Esophagus muscularis mucosa (tissue), 4 donors: ENCODE results near the gene PDIA6. TPM values are rescaled to one million over a fixed set of nuclear protein-coding genes. Genes with fewer than 3 reads are reported as not detected.

Experiments used
- DNase-seq: peaks from one replicate; pipeline ENCODE4 v3.0.0-alpha.2; 2017; ENCODE audit errors: extremely low spot score
- H3K27ac ChIP-seq, 4 donors: fragments of 200-600 bp; sonication (generic); replicated peaks in 1 of 4; 1 replicate in 3 of 4; 2 replicates in 1 of 4; pipeline ENCODE4 v1.5.1; 2016 to 2019; ENCODE audit warnings: mild to moderate bottlenecking in 1 of 4
- H3K27me3 ChIP-seq, 4 donors: fragments of 200-600 bp; sonication (generic); one replicate each; pipeline versions ENCODE4 v1.5.1 to v1.6.0; 2016 to 2019
- H3K36me3 ChIP-seq, 4 donors: fragments of 200-600 bp; sonication (generic); one replicate each; pipeline ENCODE4 v1.5.1; 2016 to 2019
- H3K4me1 ChIP-seq, 4 donors: fragments of 200-600 bp; sonication (generic); one replicate each; pipeline ENCODE4 v1.5.1; 2016 to 2019
- H3K4me3 ChIP-seq, 4 donors: fragments of 200-600 bp; sonication (generic); 1 replicate in 2 of 4; 2 replicates in 2 of 4; pipeline ENCODE4 v1.5.1; 2016 to 2019; ENCODE audit warnings: mild to moderate bottlenecking in 4 of 4, moderate library complexity in 1 of 4
- H3K9me3 ChIP-seq, 4 donors: fragments of 200-600 bp; sonication (generic); 1 replicate in 3 of 4; 2 replicates in 1 of 4; pipeline ENCODE4 v1.5.1; 2016 to 2019
- CTCF ChIP-seq, 3 experiments: fragments of 200-600 bp in 2 of 3; fragments of 450-650 bp in 1 of 3; sonication (generic) in 2 of 3; IDR thresholded peaks; one replicate each; pipeline ENCODE4 v1.5.1; 2017 to 2019; ENCODE audit warnings: antibody characterized with exemption in 3 of 3, mild to moderate bottlenecking in 2 of 3, moderate library complexity in 1 of 3
- EP300 ChIP-seq: sonication (generic); formaldehyde crosslinking; IDR thresholded peaks from one replicate; pipeline ENCODE4 v1.6.1; 2017; ENCODE audit warnings: antibody characterized with exemption
- POLR2A ChIP-seq: fragments of 450-650 bp; IDR thresholded peaks from one replicate; pipeline ENCODE4 v1.6.1; 2017; ENCODE audit warnings: antibody characterized with exemption, moderate library complexity, mild to moderate bottlenecking, low read depth
- POLR2AphosphoS5 ChIP-seq, 2 donors: sonication (generic); formaldehyde crosslinking; IDR thresholded peaks; one replicate each; pipeline ENCODE4 v1.6.1; 2017; ENCODE audit warnings: antibody characterized with exemption in 2 of 2
- whole genome bisulfite sequencing: methylation state at CpG from one replicate; pipeline ENCODE4 v1.1.5; 2018; 5-methylcytosine and 5-hydroxymethylcytosine counted together
- intact Hi-C: fragments of 100-400 bp; cut with DNase I; formaldehyde crosslinking; loops from one replicate; pipeline ENCODE4 v1.15.1; 2023
- total RNA-seq, 4 donors: library from RNA; depleted of rRNA; stranded (reverse); fragments of >200 nt; gene quantifications; one replicate each; pipeline versions ENCODE4 v1.1.0 to v1.2.1, GENCODE V29; 2016

The PDIA6 gene
- total RNA-seq, 4 donors from 2014 or later = 64.8 to 99.7 (median 85.3) TPM

- Histone ChIP-seq H3K4me3 (no peak overlapping the region), H3K36me3 (no peaks in the 10 kb centered on the region), H3K27me3 (peaks cover 0 to 56% (median 0%) of the 10 kb centered on the region in 4 donors), H3K9me3 (no peaks in the 10 kb centered on the region), H3K4me1 (peaks cover 7 to 17% (median 15%) of the 10 kb centered on the region in 4 donors), H3K27ac (no peak overlapping the region)
- TF ChIP-seq POLR2AphosphoS5 (IDR thresholded peaks at IDR 0.05) (no peak), EP300 (no peak)
- intact Hi-C loops = no loop called here
- DNase-seq = no peak
- 86% methylated on average over 7 of the region's 8 CpGs for WGBS
Measured at GRCh38 chr2:10834068-10834655, 21.6 kb upstream of the PDIA6 start.

DNA sequence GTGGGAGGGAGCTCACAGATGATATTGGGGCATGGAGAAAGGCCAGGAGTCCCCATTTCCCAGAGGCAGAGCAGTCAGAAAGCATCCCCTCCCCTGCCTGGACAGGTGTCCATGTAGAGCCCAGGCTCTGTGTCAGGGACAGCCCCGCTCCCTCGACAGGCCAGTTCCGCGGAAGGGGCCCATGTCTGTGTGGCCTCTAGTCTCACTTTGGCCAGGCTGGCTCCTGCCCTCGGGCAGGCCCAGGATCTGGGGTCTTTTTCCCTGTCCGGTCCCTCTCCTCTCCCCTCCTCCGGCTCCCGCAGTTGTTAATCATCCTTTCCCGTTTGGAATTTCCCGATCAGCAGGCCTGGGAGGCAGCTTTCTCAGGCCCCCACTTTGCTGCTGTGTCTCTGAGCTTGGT is 20.4 kb upstream of the PDIA6 start:
- TF ChIP-seq POLR2A = no peak
- peaks cover 7 to 17% (median 15%) of the 10 kb centered on the region in 4 donors for H3K4me1 ChIP-seq
- no peak overlapping the region for H3K27ac ChIP-seq
- H3K9me3 ChIP-seq = no peaks in the 10 kb centered on the region
- intact Hi-C loops = loop anchor here (2.0 kb wide), 1 partner anchor 292 kb away; no protein-coding TSS in a partner anchor
- no peak overlapping the region for H3K4me3 ChIP-seq
- H3K36me3 ChIP-seq = no peaks in the 10 kb centered on the region
- no peak for DNase-seq
- 84% methylated on average over 10 of the region's 10 CpGs for WGBS
- H3K27me3 ChIP-seq = peaks cover 0 to 61% (median 0%) of the 10 kb centered on the region in 4 donors

- Histone ChIP-seq H3K4me3 (no peak overlapping the region), H3K27ac (no peak overlapping the region), H3K36me3 (no peaks in the 10 kb centered on the region), H3K4me1 (peaks cover 7 to 17% (median 15%) of the 10 kb centered on the region in 4 donors), H3K9me3 (no peaks in the 10 kb centered on the region), H3K27me3 (peaks cover 0 to 68% (median 0%) of the 10 kb centered on the region in 4 donors)
- intact Hi-C loops = loop anchor here (2.0 kb wide), 1 partner anchor 292 kb away; no protein-coding TSS in a partner anchor
- 16% methylated on average over 18 of the region's 30 CpGs for WGBS
- DNase-seq = no peak
- TF ChIP-seq CTCF (IDR thresholded peaks at IDR 0.05) (peak; percentile 93 to 99 (median 93)), EP300 (no peak), POLR2AphosphoS5 (IDR thresholded peaks at IDR 0.05) (peak in 1 of 2 donors; percentile 31)
Measured at GRCh38 chr2:10832203-10832936, 19.8 kb upstream of the PDIA6 start.

- intact Hi-C loops = no loop called here
- H3K27ac ChIP-seq = no peak overlapping the region
- no peaks in the 10 kb centered on the region for H3K9me3 ChIP-seq
Measured at GRCh38 chr2:10831400-10831985, 18.9 kb upstream of the PDIA6 start.

DNA sequence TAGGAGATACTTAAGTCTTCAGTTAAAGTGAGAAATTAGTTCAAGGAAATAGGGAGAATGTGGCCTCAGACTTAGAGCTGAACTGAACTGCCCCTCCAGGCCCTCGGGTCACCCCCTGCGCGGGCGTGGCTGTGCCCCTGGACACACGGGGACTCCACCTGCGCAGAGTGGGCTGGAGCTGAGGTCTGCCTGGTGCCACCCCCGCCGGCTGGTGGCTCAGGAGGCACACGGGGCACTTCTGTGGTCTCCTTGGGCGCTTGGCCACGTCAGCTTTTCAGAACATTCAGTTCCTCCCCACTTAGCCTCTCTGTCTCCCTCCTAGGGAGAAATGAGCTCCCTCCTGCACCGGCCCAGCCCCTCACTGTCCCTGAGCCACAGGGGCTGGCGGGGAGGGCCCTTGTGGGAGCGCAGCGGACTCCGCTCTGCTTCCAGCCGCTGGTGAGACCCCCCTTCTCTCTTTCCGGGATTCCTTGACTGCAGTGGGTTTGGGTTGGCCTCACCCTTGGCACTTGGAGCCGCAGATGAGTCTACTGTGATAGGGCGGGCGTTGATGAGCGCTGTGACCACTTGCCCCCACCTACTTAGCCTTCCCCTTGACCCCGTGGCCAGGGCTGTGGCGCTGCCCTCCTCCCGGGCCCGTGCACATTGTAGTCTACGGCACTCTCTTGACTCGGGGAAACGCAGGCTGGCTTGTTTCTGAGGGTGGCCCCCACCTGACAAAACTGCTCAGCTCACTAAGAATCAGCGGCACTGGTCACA is 18.2 kb upstream of the PDIA6 start:
- peaks cover 7 to 17% (median 15%) of the 10 kb centered on the region in 4 donors for H3K4me1 ChIP-seq
- H3K36me3 ChIP-seq = no peaks in the 10 kb centered on the region
- no peak overlapping the region for H3K4me3 ChIP-seq
- no peak for DNase-seq
- no peak overlapping the region for H3K27ac ChIP-seq
- intact Hi-C loops = no loop called here
- 69% methylated on average over 30 of the region's 30 CpGs for WGBS
- H3K27me3 ChIP-seq = peaks cover 0 to 77% (median 0%) of the 10 kb centered on the region in 4 donors
- H3K9me3 ChIP-seq = no peaks in the 10 kb centered on the region
- no peak for TF ChIP-seq CTCF (IDR thresholded peaks at IDR 0.05)
- no peak for TF ChIP-seq EP300
- no peak for TF ChIP-seq POLR2A
- TF ChIP-seq POLR2AphosphoS5 (IDR thresholded peaks at IDR 0.05) = no peak

More at GRCh38 chr2:10831400-10831985, 18.9 kb upstream of the PDIA6 start:
- peaks cover 0 to 74% (median 0%) of the 10 kb centered on the region in 4 donors for H3K27me3 ChIP-seq
- TF ChIP-seq POLR2AphosphoS5 (IDR thresholded peaks at IDR 0.05) (no peak), EP300 (no peak)
- no peak overlapping the region for H3K4me3 ChIP-seq
- no peaks in the 10 kb centered on the region for H3K36me3 ChIP-seq
- no peak for DNase-seq
- WGBS = 51% methylated on average over 15 of the region's 16 CpGs
- H3K4me1 ChIP-seq = peaks cover 7 to 17% (median 15%) of the 10 kb centered on the region in 4 donors
